ENCODE data around the gene PRKN.
A peak's percentile ranks its signal among the peaks of the same experiment; 100 is the strongest.

PRKN gene

DNA sequence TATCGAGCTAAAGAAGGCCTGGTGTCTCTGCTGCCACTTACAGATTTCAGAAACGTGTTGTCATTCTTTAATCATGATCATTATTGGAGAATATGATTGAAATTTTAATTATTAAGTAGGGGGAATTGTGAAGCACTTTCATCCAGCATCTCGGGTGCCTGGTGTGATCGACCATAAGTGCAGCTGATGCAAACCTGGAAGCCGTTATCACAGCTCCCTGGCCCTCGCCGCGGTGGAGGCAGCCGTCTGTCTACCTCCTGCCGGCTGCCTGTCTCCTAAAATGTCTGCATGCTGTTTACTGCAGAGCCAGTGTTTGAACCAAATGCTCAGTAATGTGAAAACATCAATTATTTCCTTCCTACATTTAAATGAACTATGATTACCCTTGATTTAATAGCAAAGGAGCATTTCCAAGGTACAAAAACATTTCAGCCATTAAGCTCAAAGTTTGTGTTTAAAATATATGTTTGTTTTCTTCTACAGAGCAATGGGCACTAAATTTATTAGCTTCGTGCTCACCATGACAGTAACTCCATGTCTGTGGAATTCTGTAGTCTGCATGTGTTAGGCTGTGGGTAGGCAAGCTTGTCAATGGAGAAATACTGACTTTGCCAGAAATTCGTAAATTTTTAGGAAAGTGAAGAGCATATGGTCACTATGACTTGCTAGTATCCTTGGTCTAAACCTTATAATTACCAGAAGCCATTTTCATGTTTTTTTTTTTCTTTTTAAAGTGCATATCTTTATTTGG lies 1269.2 kb downstream of the PRKN start:
- DNase-seq = no peak

DNA sequence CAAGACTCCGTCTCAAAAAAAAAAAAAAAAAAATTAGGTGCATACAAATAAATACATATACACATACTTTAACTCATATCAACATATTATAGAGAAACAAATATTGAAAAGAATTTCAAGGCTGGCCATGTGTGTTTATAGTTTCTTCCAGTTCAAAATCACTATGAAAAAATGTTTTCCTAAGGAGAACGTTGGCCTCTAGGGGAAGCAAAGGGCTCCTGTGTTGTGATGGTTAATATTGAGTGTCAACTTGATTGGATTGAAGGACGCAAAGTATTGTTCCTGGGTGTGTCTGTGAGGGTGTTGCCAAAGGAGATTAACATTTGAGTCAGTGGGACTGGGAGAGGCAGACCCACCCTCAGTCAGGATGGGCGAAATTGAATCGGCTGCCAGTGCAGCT lies 1271.7 kb downstream of the PRKN start:
- no peak for DNase-seq

DNA sequence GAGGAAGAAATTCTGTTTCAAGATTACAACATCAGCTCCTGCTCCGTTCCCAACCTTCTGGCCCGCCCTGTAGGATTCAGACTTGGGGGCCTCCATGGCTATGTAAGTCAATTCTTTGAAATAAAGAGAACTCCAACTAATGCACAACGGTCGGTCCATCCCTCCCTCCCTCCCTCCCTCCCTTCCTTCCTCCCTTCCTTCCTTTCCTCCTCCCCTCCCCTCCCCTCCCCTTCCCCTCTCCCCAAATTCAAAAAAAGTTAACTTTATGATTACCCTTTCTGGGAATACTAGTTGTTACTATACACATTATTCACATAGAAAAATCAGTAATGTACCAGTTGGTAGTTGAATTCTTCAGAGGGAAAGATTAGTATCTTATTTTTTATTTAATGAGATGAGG lies 1274.0 kb downstream of the PRKN start:
- DNase-seq = no peak

- DNase-seq = no peak
Measured at GRCh38 chr6:161452241-161452640, 1275.3 kb downstream of the PRKN start.

DNA sequence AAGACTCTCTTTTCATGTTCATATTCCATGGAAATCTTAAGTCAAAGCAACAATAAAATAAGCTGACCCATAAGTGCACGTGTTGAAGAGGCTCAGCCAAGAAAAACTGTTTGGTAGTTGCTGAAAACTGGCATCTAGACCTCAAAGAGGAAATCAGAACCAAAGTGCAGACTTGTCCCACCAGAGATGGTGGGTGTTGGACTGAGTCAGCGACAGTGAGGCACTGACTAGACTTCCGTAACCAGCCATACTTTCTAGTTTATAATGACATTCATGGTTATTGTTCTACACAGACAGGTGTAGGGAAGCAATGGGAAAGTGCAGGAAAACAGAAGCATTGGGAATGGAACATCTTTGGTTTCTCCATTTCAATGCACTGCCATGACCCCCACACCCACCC lies 1278.0 kb downstream of the PRKN start:
- DNase-seq = no peak

DNA sequence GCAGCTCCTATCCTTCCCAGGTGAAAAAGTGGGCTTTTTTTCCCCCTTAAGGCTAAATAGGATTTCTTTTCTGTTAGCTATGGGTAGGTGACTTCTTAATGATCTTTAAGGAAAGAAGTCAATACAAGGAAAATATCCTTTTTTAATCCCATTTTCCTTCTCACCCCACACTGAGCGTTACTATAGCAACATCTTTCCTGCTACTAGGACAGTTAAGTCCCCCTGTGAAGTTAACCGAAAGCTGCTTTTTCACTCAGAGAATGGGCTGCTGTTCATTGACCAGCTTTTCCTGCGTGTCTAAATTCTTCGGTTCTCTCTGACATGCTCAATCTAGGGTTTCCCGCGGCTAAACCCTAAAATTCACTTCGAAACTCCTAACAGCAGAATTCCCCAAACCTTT lies 1280.6 kb downstream of the PRKN start:
- no peak for DNase-seq

GRCh38 chr6:161446296-161446925 lies 1281.2 kb downstream of the PRKN start:
- no peak for DNase-seq

GRCh38 chr6:161445021-161445799 lies 1282.4 kb downstream of the PRKN start:
- no peak for DNase-seq

DNA sequence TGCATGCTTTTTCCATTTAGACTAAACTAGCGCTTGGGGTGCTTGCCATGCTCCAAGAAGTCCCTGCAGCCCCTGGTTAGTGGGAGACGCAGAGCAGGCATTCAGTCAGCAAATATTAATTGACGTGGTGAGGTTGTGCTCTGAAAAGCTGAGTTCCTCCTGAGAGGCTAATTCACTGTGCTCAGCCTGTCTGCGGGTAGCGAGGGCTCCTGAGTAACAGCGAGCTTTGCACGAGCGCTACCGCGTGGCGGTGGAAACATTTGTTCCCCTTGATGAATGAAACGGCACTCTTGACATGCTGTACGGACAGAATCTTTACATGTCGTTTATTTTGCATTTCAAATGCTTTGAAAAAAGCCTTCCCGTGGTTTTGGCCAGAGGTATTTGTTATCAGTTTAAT lies 1283.1 kb downstream of the PRKN start:
- peak; percentile 55 for DNase-seq

- no peak for DNase-seq
Measured at GRCh38 chr6:161443848-161444247, 1283.7 kb downstream of the PRKN start.

- no peak for DNase-seq
Measured at GRCh38 chr6:161442420-161442819, 1285.1 kb downstream of the PRKN start.

- DNase-seq = no peak
Measured at GRCh38 chr6:161440299-161440698, 1287.3 kb downstream of the PRKN start.

GRCh38 chr6:161439093-161439492 lies 1288.5 kb downstream of the PRKN start:
- DNase-seq = peak; percentile 85

DNA sequence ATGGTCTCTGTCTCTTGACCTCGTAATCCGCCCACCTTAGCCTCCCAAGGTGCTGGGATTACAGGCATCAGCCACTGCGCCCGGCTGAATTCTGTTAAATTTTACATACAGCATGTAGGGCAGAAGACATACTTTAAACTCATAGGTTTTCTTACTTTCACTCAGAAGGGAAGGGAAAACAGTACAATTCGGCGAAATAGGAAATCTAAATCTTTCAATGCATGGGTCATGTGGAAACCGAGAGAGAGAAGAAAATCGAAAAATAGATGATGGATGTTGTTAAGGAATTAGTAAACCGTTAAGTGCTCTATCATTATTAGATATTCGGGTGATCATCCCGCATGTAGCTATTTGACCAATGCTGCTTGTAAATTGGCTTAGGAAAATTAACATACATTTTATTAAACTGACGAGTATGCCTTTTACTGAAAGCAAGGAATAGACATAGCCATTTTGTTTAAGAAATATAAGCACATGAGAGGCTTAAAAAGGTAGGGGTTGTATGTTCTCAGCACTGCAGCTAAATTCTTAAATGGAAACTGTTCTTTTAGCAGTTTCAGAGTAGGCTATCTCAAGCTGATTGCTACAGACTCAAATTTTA lies 1289.0 kb downstream of the PRKN start:
- DNase-seq = no peak

DNA sequence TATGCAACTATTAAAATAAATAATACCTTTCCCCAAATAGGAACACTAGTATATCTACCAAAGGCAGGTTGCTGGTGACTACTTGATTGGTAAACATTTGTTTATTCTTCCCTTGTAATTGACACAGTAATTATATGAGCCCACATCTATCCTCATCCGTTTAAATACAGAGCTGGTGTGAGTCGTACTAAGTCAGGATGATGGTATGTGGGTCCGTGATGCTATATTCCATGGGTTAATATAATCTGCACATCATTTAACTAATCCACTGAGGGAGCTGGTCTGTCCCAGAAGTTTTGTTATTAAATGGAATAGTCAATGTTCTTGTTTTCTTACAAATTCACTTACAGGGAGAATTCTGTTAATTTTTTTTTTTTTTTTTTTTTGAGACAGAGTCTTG lies 1289.7 kb downstream of the PRKN start:
- no peak for DNase-seq

- DNase-seq = no peak
Measured at GRCh38 chr6:161436106-161436876, 1291.3 kb downstream of the PRKN start.

- no peak for DNase-seq
Measured at GRCh38 chr6:161435748-161436070, 1291.9 kb downstream of the PRKN start.

GRCh38 chr6:161434921-161435747 lies 1292.4 kb downstream of the PRKN start:
- peak; percentile 46 for DNase-seq

- peak; percentile 46 for DNase-seq
Measured at GRCh38 chr6:161434350-161434749, 1293.2 kb downstream of the PRKN start.

- DNase-seq = no peak
Measured at GRCh38 chr6:161432546-161432945, 1295.0 kb downstream of the PRKN start.

DNA sequence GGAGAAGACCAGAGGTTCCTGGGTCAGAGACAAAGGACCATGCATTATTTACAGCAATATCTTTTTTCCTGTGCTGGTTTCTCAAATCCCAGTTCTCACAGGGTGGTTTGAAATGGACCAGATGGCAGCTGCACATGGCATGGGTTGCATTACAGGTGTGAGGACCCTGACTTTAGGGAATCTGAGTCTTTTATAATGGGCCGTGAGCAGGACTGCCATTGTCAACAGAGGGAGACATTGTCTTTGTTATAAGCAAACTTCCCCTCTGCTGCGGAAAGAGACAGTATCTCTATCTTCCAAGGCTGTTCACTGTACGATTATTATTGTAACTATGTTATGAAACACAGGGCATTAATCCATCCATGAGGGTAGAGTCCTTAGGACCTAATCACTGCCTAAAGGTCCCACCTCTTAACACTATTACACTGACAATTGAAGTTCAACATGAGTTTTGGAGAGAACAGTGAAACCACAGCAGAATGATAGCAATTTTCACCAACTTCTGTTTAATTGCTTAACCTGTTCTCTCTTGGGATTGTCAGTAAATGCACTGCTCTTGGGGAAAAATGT lies 1297.6 kb downstream of the PRKN start:
- no peak for DNase-seq

DNA sequence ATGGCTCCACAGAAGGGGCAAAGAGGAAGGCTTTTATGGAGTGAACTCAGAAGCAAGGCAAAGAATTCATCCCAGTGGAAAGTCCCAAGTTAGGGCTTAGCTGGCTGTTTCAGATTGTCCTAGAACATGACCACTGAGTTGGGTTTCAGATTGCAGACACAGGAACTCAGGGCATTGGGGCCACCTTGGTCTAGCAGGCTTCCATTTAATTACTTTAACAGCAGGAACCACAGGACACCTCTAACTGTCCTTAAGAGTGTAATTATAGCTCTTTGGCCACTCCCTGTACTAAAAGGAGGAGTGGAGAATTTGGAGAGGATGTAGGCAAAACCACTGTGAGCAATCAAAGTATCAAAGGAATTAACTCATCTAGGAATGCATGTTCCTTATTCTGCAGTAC lies 1303.1 kb downstream of the PRKN start:
- no peak for DNase-seq
